GM13977 (cell line): ENCODE data around the gene EIF4G3.

ENCODE experiments used
- DNase-seq: peaks from one replicate; pipeline ENCODE4 v3.0.0; 2012; ENCODE audit warnings: low spot score
- CTCF ChIP-seq: IDR thresholded peaks from 2 replicates; pipeline ENCODE4 v1.5.1; 2012; ENCODE audit warnings: mild to moderate bottlenecking, control low read depth; ENCODE audit not compliant: insufficient read depth; ENCODE audit errors: extremely low read depth, missing control alignments
- in situ Hi-C: fragments of 300-500 bp; cut with MboI; formaldehyde crosslinking; loops from one replicate; pipeline ENCODE4 v1.12.0; 2022; ENCODE audit warnings: low sequenced_read_pairs, low pct_unique_long_range_greater_than_20kb, mixed read lengths, inconsistent platforms; ENCODE audit not compliant: unreplicated experiment

EIF4G3 gene

DNA sequence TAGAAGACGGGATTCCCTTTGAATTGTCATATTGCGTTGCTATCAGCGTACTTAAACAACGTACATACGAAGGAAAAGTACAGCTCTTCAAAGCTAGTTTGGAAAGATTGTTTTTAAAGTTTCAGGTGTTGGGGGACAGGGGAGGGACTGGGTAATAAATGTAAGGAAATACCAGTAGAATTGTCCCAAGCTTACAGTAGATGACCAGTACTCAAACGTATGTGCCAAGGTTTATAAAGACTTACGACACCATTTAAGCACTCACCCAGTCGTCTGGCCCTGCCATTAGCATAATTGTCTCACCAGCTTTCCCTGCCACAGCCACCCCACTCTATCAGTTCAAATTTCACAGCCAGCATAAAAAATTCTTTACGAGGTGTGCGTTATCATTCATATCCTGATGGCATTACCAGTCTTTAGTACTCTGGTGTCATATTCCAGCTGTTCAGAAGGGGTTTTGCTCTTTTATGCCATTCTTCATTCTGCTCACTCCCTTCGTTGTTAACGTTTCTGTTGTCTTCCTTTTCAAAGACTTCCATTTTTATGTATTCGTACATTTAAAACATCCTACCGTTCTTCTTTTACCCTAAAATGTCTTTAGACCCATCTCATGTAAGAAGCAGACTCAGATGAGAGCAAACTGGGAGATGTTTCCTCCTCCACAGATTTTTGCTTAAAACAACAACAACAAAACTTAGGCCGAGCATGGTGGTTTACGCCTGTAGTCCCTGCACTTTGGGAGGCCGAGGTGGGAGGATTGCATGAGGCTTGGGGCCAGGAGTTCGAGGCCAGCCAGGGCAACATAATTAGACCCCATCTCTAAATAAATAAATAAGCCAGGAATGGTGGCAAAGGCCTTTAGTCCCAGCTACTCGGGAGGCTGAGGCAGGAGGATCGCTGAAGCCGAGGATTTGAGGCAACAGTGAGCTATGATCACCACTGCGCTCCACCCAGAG lies 388.6 kb downstream of the EIF4G3 start:
- DNase-seq = peak; percentile 8
- in situ Hi-C loops = no loop called here
- no peak for TF ChIP-seq CTCF

DNA sequence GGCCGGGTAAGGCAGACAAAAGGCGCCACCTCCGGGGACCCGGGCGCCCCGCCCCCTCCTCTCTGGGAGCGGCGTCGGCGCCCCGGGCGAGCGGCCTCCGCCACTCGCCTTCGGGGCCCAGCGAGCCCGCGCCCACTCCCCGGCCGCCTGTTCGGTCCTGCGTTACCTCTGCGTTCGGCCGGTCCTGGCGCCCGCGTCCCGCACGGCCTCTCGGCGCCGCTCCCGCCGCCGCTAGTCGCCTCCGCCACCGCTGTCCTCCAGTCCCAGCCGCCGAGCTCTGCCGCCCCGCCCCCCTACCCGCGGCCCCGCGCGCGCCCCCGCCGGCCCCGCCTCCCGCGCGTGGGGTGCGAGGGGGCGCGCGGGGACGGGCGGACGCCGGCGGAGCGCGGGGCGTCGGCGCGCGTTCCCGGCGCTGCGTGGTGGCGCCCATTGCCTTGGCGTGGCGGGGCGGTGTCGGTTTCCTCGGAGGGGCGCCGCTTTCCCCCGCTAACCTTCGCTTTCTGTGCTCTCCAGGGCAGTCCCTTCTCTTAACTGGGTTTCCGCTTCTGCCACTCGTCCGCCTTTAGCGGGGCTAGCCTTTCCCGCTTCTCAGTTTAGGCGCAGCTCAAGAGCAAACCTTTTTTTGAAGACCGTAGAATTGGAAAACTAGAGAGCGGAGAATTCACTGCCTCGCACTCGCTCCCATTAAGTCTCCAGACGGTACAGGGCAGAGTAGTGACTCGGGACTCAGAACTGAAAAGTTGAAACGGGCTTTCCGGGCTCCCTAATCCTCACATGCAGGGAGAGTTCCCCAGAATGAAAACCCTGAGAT lies 389.5 kb downstream of the EIF4G3 start, which contains the start of gene HP1BP3:
HP1BP3 (minus strand) TSS at position 279 of the 811 bp plus-strand sequence. CDS start 6,867 bp downstream, outside the sequence.
- no peak for TF ChIP-seq CTCF
- in situ Hi-C loops = no loop called here
- peak; percentile 88 for DNase-seq

DNA sequence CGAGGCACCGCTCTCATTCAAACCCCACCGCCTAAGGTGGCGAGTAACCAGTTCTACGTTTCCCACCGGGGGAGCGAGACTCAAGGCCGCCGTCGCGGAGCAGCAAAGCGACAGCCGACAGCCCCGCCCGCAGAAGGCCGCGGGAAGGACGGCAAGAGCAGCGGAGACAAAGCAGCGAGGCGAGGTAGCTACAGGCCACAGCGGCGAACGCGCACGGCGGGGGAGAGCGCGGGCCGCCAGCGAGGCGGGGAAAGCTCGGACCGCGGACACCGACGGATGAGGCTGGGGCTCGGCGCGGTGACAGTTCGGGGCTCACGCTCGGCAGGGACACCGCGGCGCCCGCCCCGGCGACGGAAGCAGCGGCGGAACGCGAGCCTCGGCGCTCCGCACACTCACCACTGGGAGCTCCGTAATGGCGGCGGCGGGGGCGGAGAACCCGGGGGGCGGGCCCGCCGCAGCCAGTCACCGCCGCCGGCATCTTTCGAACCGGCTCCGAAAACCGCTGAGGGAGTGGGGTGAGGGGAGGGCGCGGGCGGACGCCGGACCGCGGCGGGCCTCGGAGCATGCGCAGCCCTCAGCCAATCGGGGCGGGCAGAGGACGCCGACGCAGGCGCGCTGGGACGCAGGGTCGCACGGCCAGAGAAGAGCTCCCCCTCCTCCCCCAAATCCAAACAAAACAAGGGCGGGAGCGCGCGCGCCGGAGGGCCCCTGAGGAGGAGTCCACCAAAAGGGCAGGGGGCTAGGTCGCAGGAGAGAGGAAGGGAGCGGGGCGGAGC lies 390.3 kb downstream of the EIF4G3 start:
- TF ChIP-seq CTCF = no peak

GRCh38 chr1:20785907-20786252 lies 390.8 kb downstream of the EIF4G3 start:
- in situ Hi-C loops = no loop called here
- peak; percentile 27 for DNase-seq
- no peak for TF ChIP-seq CTCF

More for the DNA sequence above, 390.3 kb downstream of the EIF4G3 start:
- peak; percentile 96 for DNase-seq
- in situ Hi-C loops = no loop called here

- DNase-seq = no peak
- in situ Hi-C loops = no loop called here
- TF ChIP-seq CTCF = no peak
These were observed 401.0 kb downstream of the EIF4G3 start for GRCh38 chr1:20775700-20776099.

- no peak for DNase-seq
- in situ Hi-C loops = no loop called here
- TF ChIP-seq CTCF = no peak
These were observed 404.9 kb downstream of the EIF4G3 start for GRCh38 chr1:20771780-20772179.
